ENCODE measurements around the gene PTDSS2. TPM values are rescaled to one million over a fixed set of nuclear protein-coding genes. Genes with fewer than 3 reads are reported as not detected.

Gene PTDSS2
- total RNA-seq, 1 experiment from 2014 or later, result 37.6 TPM

- Histone ChIP-seq H3K36me3 (ENCODE audit: insufficient read depth, low read length, poor library complexity, severe bottlenecking) (no peaks in the 10 kb centered on the region), H3K27ac (ENCODE audit: low read depth, low read length, poor library complexity, severe bottlenecking) (no peak overlapping the region), H3K9me3 (ENCODE audit: low read depth, low read length, poor library complexity, severe bottlenecking) (no peaks in the 10 kb centered on the region), H3K4me3 (ENCODE audit: low read depth, low read length, poor library complexity, severe bottlenecking) (no peak overlapping the region), H3K27me3 (replicated peaks; ENCODE audit: insufficient read depth, low read depth, low read length, poor library complexity) (no peaks in the 10 kb centered on the region), H3K4me1 (ENCODE audit: insufficient read depth, low read length, poor library complexity, severe bottlenecking) (no peaks in the 10 kb centered on the region)
- POLR2A ChIA-PET (ENCODE audit: low non-redundant PET), result no interaction called here
- intact Hi-C loops (cut with micrococcal nuclease; ENCODE audit: unreplicated experiment), result no loop called here
- BruUV-seq (replicated peaks), result no TSS peak
- TF ChIP-seq, protein P1, sequence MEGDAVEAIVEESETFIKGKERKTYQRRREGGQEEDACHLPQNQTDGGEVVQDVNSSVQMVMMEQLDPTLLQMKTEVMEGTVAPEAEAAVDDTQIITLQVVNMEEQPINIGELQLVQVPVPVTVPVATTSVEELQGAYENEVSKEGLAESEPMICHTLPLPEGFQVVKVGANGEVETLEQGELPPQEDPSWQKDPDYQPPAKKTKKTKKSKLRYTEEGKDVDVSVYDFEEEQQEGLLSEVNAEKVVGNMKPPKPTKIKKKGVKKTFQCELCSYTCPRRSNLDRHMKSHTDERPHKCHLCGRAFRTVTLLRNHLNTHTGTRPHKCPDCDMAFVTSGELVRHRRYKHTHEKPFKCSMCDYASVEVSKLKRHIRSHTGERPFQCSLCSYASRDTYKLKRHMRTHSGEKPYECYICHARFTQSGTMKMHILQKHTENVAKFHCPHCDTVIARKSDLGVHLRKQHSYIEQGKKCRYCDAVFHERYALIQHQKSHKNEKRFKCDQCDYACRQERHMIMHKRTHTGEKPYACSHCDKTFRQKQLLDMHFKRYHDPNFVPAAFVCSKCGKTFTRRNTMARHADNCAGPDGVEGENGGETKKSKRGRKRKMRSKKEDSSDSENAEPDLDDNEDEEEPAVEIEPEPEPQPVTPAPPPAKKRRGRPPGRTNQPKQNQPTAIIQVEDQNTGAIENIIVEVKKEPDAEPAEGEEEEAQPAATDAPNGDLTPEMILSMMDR (conservative IDR thresholded peaks at IDR 0.05; ENCODE audit: low read depth, low read length), result no peak
- no peak for TF ChIP-seq EZH2 (IDR thresholded peaks at IDR 0.05; ENCODE audit: borderline replicate concordance, low read depth, low read length, poor library complexity, severe bottlenecking)
- CTCF ChIA-PET, result no interaction called here
- no peak for DNase-seq (ENCODE audit: low spot score)
Measured at GRCh38 chr11:438101-438844, 11.8 kb upstream of the PTDSS2 start.

GRCh38 chr11:439315-440064 is 10.6 kb upstream of the PTDSS2 start:
- ChIA-PET CTCF (interaction anchor here (0.5 kb wide), 1 partner anchor 76 kb away, joined by 6 read pairs; no protein-coding TSS in a partner anchor), POLR2A (ENCODE audit: low non-redundant PET) (no interaction called here)
- BruUV-seq (replicated peaks), result no TSS peak
- H3K36me3 ChIP-seq (ENCODE audit: insufficient read depth, low read length, poor library complexity, severe bottlenecking), result no peaks in the 10 kb centered on the region
- no peak overlapping the region for H3K4me3 ChIP-seq (ENCODE audit: low read depth, low read length, poor library complexity, severe bottlenecking)
- no peak for DNase-seq (ENCODE audit: low spot score)
- no peaks in the 10 kb centered on the region for H3K9me3 ChIP-seq (ENCODE audit: low read depth, low read length, poor library complexity, severe bottlenecking)
- TF ChIP-seq EZH2 (IDR thresholded peaks at IDR 0.05; ENCODE audit: borderline replicate concordance, low read depth, low read length, poor library complexity, severe bottlenecking), result no peak
- TF ChIP-seq, protein P1 (conservative IDR thresholded peaks at IDR 0.05; ENCODE audit: low read depth, low read length), result no peak
- no peaks in the 10 kb centered on the region for H3K27me3 ChIP-seq (replicated peaks; ENCODE audit: insufficient read depth, low read depth, low read length, poor library complexity)
- H3K4me1 ChIP-seq (ENCODE audit: insufficient read depth, low read length, poor library complexity, severe bottlenecking), result peaks cover 2% of the 10 kb centered on the region
- no peak overlapping the region for H3K27ac ChIP-seq (ENCODE audit: low read depth, low read length, poor library complexity, severe bottlenecking)
- intact Hi-C loops (cut with micrococcal nuclease; ENCODE audit: unreplicated experiment), result loop anchor here (10.0 kb wide), 1 partner anchor 235 kb away; the partner anchor contains the start of genes BET1L and RIC8A

DNA sequence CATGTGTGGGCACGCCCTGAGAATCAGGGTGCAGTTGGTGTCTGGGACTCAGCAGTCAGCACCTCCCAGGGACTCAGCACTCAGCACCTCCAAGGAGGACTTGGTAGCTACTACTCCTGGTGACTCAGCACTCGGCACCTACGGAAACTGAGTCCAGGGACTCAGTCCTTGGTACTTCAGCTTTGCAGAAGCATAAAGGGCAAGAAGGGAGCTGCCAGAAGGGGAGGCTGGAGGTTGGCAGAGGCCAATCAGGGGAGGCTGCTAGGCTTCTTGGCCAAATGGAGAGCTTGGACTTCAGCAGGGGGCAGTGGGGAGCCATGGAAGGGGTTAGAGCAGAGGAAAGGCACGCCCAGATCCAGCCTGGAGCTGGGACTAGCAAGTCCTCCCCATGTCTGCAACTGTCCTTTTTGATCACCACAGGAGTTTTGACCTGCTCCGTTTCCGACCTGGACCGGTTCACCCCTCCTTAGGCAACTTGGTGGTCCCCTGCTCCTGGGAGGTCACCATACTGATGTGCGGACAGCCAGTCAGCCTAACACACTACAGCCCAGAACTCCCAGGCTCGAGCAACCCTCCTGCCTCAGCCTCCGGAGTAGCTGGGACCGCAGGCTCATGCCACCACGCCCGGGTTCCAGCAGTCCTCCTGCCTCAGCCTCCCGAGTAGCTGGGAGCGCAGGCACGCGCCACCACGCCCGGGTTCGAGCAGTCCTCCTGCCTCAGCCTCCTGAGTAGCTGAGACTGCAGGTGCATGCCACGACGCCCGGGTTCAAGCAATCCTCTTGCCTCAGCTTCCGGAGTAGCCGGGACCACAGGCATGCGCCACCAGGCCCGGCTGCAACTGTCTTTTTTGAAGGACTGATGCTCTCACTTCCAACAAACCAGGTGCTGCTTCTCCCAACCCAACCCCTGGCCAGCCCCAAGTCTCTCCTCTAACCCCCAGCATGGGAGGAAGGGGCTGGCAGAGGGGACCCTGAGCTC is 9.7 kb upstream of the PTDSS2 start:
- intact Hi-C loops (cut with micrococcal nuclease; ENCODE audit: unreplicated experiment), result loop anchor here (10.0 kb wide), 1 partner anchor 236 kb away; the partner anchor contains the start of genes BET1L and RIC8A

More for the DNA sequence above, 9.7 kb upstream of the PTDSS2 start:
- Histone ChIP-seq H3K27me3 (replicated peaks; ENCODE audit: insufficient read depth, low read depth, low read length, poor library complexity) (no peaks in the 10 kb centered on the region), H3K9me3 (ENCODE audit: low read depth, low read length, poor library complexity, severe bottlenecking) (no peaks in the 10 kb centered on the region), H3K36me3 (ENCODE audit: insufficient read depth, low read length, poor library complexity, severe bottlenecking) (no peaks in the 10 kb centered on the region), H3K4me3 (ENCODE audit: low read depth, low read length, poor library complexity, severe bottlenecking) (no peak overlapping the region), H3K27ac (ENCODE audit: low read depth, low read length, poor library complexity, severe bottlenecking) (no peak overlapping the region), H3K4me1 (ENCODE audit: insufficient read depth, low read length, poor library complexity, severe bottlenecking) (peaks cover 4% of the 10 kb centered on the region)
- TF ChIP-seq, protein P1 (conservative IDR thresholded peaks at IDR 0.05; ENCODE audit: low read depth, low read length), result no peak
- TF ChIP-seq EZH2 (IDR thresholded peaks at IDR 0.05; ENCODE audit: borderline replicate concordance, low read depth, low read length, poor library complexity, severe bottlenecking), result no peak
- DNase-seq (ENCODE audit: low spot score), result no peak
- CTCF ChIA-PET, result no interaction called here
- POLR2A ChIA-PET (ENCODE audit: low non-redundant PET), result no interaction called here
- BruUV-seq (replicated peaks), result no TSS peak

Data from A673 (cell line).